Tibial artery (tissue), 4 donors: Measurements from ENCODE around the gene GPD2.

Experiments
- DNase-seq, 2 donors: peaks; one replicate each; pipeline ENCODE4 v3.0.0-alpha.2; 2019
- H3K27ac ChIP-seq, 2 donors: fragments of 200-600 bp; sonication (generic) in 1 of 2; 1 replicate in 1 of 2; 2 replicates in 1 of 2; pipeline ENCODE4 v1.5.1; 2018 to 2019; ENCODE audit warnings: mild to moderate bottlenecking in 1 of 2
- H3K27me3 ChIP-seq, 2 donors: fragments of 200-600 bp; sonication (generic) in 1 of 2; one replicate each; pipeline versions ENCODE4 v1.5.1 to v1.6.0; 2016 to 2019
- H3K36me3 ChIP-seq, 3 donors: fragments of 200-600 bp; sonication (generic) in 2 of 3; one replicate each; pipeline ENCODE4 v1.5.1; 2016 to 2019; ENCODE audit warnings: mild to moderate bottlenecking in 2 of 3
- H3K4me1 ChIP-seq, 4 donors: fragments of 200-600 bp; sonication (generic) in 2 of 4; 1 replicate in 3 of 4; 2 replicates in 1 of 4; pipeline ENCODE4 v1.5.1; 2016 to 2019
- H3K4me3 ChIP-seq, 2 donors: fragments of 200-600 bp; sonication (generic) in 1 of 2; 1 replicate in 1 of 2; 2 replicates in 1 of 2; pipeline ENCODE4 v1.5.1; 2018 to 2019; ENCODE audit warnings: mild to moderate bottlenecking in 2 of 2
- H3K9me3 ChIP-seq, 3 donors: fragments of 200-600 bp; sonication (generic) in 1 of 3; one replicate each; pipeline ENCODE4 v1.5.1; 2016 to 2019
- CTCF ChIP-seq, 2 experiments: fragments of 200-600 bp in 1 of 2; fragments of 450-650 bp in 1 of 2; IDR thresholded peaks; one replicate each; pipeline ENCODE4 v1.5.1; 2017 to 2019; ENCODE audit warnings: antibody characterized with exemption in 2 of 2, mild to moderate bottlenecking in 1 of 2, moderate library complexity in 1 of 2
- intact Hi-C: fragments of 100-400 bp; cut with DNase I; formaldehyde crosslinking; loops from one replicate; pipeline ENCODE4 v1.15.0; 2023; ENCODE audit warnings: low total_unique reads

The GPD2 gene

GRCh38 chr2:156471762-156472161 lies 35.6 kb downstream of the GPD2 start:
- no peak for DNase-seq
- TF ChIP-seq CTCF (IDR thresholded peaks at IDR 0.05), result no peak
- Histone ChIP-seq H3K27ac (no peak overlapping the region), H3K4me1 (peaks cover 0 to 24% (median 11%) of the 10 kb centered on the region in 4 donors), H3K36me3 (no peaks in the 10 kb centered on the region), H3K27me3 (no peaks in the 10 kb centered on the region), H3K9me3 (no peaks in the 10 kb centered on the region), H3K4me3 (no peak overlapping the region)
- intact Hi-C loops, result no loop called here

GRCh38 chr2:156472686-156473085 lies 36.5 kb downstream of the GPD2 start:
- H3K9me3 ChIP-seq, result no peaks in the 10 kb centered on the region
- H3K27me3 ChIP-seq, result no peaks in the 10 kb centered on the region
- no peak for TF ChIP-seq CTCF (IDR thresholded peaks at IDR 0.05)
- H3K27ac ChIP-seq, result no peak overlapping the region
- intact Hi-C loops, result no loop called here
- no peak overlapping the region for H3K4me3 ChIP-seq
- peaks cover 0 to 23% (median 8%) of the 10 kb centered on the region in 4 donors for H3K4me1 ChIP-seq
- H3K36me3 ChIP-seq, result no peaks in the 10 kb centered on the region
- DNase-seq, result no peak

- TF ChIP-seq CTCF (IDR thresholded peaks at IDR 0.05), result no peak
- intact Hi-C loops, result no loop called here
- Histone ChIP-seq H3K36me3 (no peaks in the 10 kb centered on the region), H3K4me1 (peaks cover 0 to 20% (median 7%) of the 10 kb centered on the region in 4 donors), H3K27me3 (no peaks in the 10 kb centered on the region), H3K9me3 (no peaks in the 10 kb centered on the region), H3K4me3 (no peak overlapping the region), H3K27ac (no peak overlapping the region)
- DNase-seq, result no peak
Measured at GRCh38 chr2:156473445-156473844, 37.3 kb downstream of the GPD2 start.

GRCh38 chr2:156474401-156474800 lies 38.2 kb downstream of the GPD2 start:
- Histone ChIP-seq H3K4me1 (peaks cover 0 to 17% (median 7%) of the 10 kb centered on the region in 4 donors), H3K27ac (no peak overlapping the region), H3K27me3 (no peaks in the 10 kb centered on the region), H3K4me3 (no peak overlapping the region), H3K36me3 (no peaks in the 10 kb centered on the region), H3K9me3 (no peaks in the 10 kb centered on the region)
- DNase-seq, result no peak
- intact Hi-C loops, result no loop called here
- no peak for TF ChIP-seq CTCF (IDR thresholded peaks at IDR 0.05)

- peak overlapping the region in 1 of 2 donors; percentile 32 for H3K27ac ChIP-seq
- peaks cover 0 to 21% (median 8%) of the 10 kb centered on the region in 4 donors for H3K4me1 ChIP-seq
- intact Hi-C loops, result no loop called here
- H3K9me3 ChIP-seq, result no peaks in the 10 kb centered on the region
- DNase-seq, result no peak
- no peaks in the 10 kb centered on the region for H3K27me3 ChIP-seq
- no peak overlapping the region for H3K4me3 ChIP-seq
- H3K36me3 ChIP-seq, result no peaks in the 10 kb centered on the region
- no peak for TF ChIP-seq CTCF (IDR thresholded peaks at IDR 0.05)
Measured at GRCh38 chr2:156476021-156476849, 40.1 kb downstream of the GPD2 start.
